Fibroblast of lung (primary cell): ENCODE results near the gene NDUFB3.

Experiments used
- EZH2 ChIP-seq: IDR thresholded peaks from 2 replicates; pipeline ENCODE4 v1.5.1; 2012; ENCODE audit warnings: low read length, control low read depth, mild to moderate bottlenecking; ENCODE audit errors: missing control alignments
- TF ChIP-seq, protein P1 (sequence below), 2 donors: IDR thresholded peaks in 1 of 2; conservative IDR thresholded peaks in 1 of 2; 1 replicate in 1 of 2; 2 replicates in 1 of 2; pipeline ENCODE4 v1.5.1; 2011 to 2012; ENCODE audit warnings: low read length in 2 of 2, control low read depth in 1 of 2, inconsistent platforms in 1 of 2, low read depth in 1 of 2, mild to moderate bottlenecking in 1 of 2

DNA sequence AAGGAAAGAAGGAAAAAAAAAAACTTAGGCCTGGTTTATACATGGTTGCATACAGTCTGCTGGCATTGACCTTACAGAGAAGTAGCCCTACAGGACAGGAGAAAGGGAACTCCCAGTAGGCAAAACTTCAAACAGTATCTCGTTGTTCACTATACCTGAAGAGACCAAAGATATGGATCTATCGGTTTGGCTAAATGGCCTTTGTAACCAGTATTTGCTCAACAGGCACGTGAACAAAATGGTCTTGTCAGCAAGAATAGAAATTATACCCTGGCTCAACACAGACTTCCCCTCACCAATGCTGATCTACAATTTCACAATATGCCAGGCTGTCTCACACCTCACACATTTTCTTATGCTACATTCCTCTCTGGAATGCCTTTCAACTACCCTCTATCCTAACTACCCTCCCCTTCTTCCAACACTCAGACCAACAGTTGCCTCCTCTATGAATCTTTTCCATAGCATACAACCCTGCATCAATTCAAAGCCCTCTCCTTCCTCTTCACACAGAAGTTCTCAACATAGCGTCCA is 14.0 kb upstream of the NDUFB3 start:
- TF ChIP-seq, protein P1, sequence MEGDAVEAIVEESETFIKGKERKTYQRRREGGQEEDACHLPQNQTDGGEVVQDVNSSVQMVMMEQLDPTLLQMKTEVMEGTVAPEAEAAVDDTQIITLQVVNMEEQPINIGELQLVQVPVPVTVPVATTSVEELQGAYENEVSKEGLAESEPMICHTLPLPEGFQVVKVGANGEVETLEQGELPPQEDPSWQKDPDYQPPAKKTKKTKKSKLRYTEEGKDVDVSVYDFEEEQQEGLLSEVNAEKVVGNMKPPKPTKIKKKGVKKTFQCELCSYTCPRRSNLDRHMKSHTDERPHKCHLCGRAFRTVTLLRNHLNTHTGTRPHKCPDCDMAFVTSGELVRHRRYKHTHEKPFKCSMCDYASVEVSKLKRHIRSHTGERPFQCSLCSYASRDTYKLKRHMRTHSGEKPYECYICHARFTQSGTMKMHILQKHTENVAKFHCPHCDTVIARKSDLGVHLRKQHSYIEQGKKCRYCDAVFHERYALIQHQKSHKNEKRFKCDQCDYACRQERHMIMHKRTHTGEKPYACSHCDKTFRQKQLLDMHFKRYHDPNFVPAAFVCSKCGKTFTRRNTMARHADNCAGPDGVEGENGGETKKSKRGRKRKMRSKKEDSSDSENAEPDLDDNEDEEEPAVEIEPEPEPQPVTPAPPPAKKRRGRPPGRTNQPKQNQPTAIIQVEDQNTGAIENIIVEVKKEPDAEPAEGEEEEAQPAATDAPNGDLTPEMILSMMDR (conservative IDR thresholded peaks at IDR 0.05 in 1 of 2, IDR thresholded peaks at IDR 0.05 in 1 of 2; ENCODE audit: low read depth in 1 of 2, low read length in 2 of 2): no peak
- TF ChIP-seq EZH2: no peak
